Esophagus squamous epithelium (tissue), 4 donors: ENCODE results near the gene NOS1.

ENCODE experiments used
- POLR2A ChIP-seq, 4 donors: fragments of 450-650 bp; IDR thresholded peaks; one replicate each; pipeline ENCODE4 v1.6.1; 2017; ENCODE audit warnings: antibody characterized with exemption in 4 of 4, mild to moderate bottlenecking in 4 of 4, moderate library complexity in 3 of 4
- TF ChIP-seq, protein P1 (sequence below), 6 experiments: fragments of 450-650 bp in 4 of 6; fragments of 200-600 bp in 2 of 6; sonication (generic) in 2 of 6; IDR thresholded peaks; one replicate each; pipeline ENCODE4 v1.5.1; 2016 to 2019; ENCODE audit warnings: antibody characterized with exemption in 6 of 6, mild to moderate bottlenecking in 4 of 6, moderate library complexity in 4 of 6

DNA sequence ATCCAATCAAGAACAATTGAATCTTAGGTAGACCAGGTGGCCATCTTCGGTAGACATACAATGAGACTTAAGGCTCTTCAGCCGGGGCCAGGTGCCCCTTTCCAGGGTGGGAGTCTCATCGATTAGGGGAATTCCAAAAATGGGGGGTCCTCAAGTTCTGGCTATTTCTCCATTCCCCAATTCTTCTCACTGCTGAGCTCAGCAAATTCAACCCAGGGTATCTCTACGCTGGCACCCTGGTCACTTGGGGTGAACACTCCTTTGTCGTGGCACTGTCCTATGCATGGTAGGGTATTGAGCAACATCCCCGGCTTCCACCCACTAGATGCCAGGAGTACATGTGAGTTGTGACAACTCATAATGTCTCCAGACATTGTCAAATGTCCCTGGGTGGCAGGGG lies 136.2 kb downstream of the NOS1 start:
- TF ChIP-seq, protein P1, sequence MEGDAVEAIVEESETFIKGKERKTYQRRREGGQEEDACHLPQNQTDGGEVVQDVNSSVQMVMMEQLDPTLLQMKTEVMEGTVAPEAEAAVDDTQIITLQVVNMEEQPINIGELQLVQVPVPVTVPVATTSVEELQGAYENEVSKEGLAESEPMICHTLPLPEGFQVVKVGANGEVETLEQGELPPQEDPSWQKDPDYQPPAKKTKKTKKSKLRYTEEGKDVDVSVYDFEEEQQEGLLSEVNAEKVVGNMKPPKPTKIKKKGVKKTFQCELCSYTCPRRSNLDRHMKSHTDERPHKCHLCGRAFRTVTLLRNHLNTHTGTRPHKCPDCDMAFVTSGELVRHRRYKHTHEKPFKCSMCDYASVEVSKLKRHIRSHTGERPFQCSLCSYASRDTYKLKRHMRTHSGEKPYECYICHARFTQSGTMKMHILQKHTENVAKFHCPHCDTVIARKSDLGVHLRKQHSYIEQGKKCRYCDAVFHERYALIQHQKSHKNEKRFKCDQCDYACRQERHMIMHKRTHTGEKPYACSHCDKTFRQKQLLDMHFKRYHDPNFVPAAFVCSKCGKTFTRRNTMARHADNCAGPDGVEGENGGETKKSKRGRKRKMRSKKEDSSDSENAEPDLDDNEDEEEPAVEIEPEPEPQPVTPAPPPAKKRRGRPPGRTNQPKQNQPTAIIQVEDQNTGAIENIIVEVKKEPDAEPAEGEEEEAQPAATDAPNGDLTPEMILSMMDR (IDR thresholded peaks at IDR 0.05): no peak
- TF ChIP-seq POLR2A (IDR thresholded peaks at IDR 0.05): no peak
